Sigmoid colon (tissue), 7 donors: ENCODE results near the gene HSF4. TPM values are rescaled to one million over a fixed set of nuclear protein-coding genes. Genes with fewer than 3 reads are reported as not detected.

ENCODE experiments used
- DNase-seq: peaks from one replicate; pipeline ENCODE4 v3.0.0-alpha.2; 2019
- H3K27ac ChIP-seq, 4 donors: fragments of 200-600 bp; sonication (generic); one replicate each; pipeline ENCODE4 v1.5.1; 2016 to 2019; ENCODE audit warnings: mild to moderate bottlenecking in 1 of 4
- H3K27me3 ChIP-seq, 3 donors: fragments of 200-600 bp; sonication (generic); one replicate each; pipeline ENCODE4 v1.5.1; 2019; ENCODE audit warnings: mild to moderate bottlenecking in 1 of 3
- H3K36me3 ChIP-seq, 4 donors: fragments of 200-600 bp; sonication (generic); one replicate each; pipeline ENCODE4 v1.5.1; 2016 to 2019
- H3K4me1 ChIP-seq, 4 donors: fragments of 200-600 bp; sonication (generic); one replicate each; pipeline ENCODE4 v1.5.1; 2017 to 2019
- H3K4me3 ChIP-seq, 4 donors: fragments of 200-600 bp; sonication (generic); one replicate each; pipeline ENCODE4 v1.5.1; 2017 to 2019; ENCODE audit warnings: mild to moderate bottlenecking in 2 of 4, moderate library complexity in 1 of 4
- H3K9me3 ChIP-seq, 4 donors: fragments of 200-600 bp in 3 of 4; sonication (generic) in 3 of 4; one replicate each; pipeline versions ENCODE4 v1.5.1 to v1.6.1; 2013 to 2019
- CTCF ChIP-seq, 4 experiments: fragments of 450-650 bp in 3 of 4; fragments of 200-600 bp in 1 of 4; IDR thresholded peaks; one replicate each; pipeline ENCODE4 v1.5.1; 2016 to 2019; ENCODE audit warnings: antibody characterized with exemption in 4 of 4, mild to moderate bottlenecking in 3 of 4, moderate library complexity in 2 of 4
- EP300 ChIP-seq, 4 donors: sonication (generic); formaldehyde crosslinking; IDR thresholded peaks; one replicate each; pipeline ENCODE4 v1.6.1; 2017; ENCODE audit warnings: antibody characterized with exemption in 4 of 4
- POLR2A ChIP-seq, 2 donors: fragments of 450-650 bp; IDR thresholded peaks; one replicate each; pipeline ENCODE4 v1.6.1; 2016; ENCODE audit warnings: antibody characterized with exemption in 2 of 2, mild to moderate bottlenecking in 2 of 2, moderate library complexity in 2 of 2
- POLR2AphosphoS5 ChIP-seq, 4 donors: sonication (generic); formaldehyde crosslinking; IDR thresholded peaks; one replicate each; pipeline ENCODE4 v1.6.1; 2017; ENCODE audit warnings: antibody characterized with exemption in 4 of 4
- WGBS, 2 donors: extraction: QIAGEN DNeasy Blood & Tissue Kit; methylation state at CpG; one replicate each; pipeline ENCODE4 v1.1.7; 2013; 5-methylcytosine and 5-hydroxymethylcytosine counted together
- intact Hi-C: fragments of 100-400 bp; cut with DNase I; formaldehyde crosslinking; loops from one replicate; pipeline ENCODE4 v1.15.1; 2023
- polyA plus RNA-seq, 3 donors: library from polyadenylated mRNA; stranded (reverse); fragments of 200-250 nt; gene quantifications; one replicate each; pipeline ENCODE4 v1.2.3, GENCODE V29; 2013
- total RNA-seq, 4 donors: library from RNA; depleted of rRNA; stranded (reverse); fragments of >200 nt; gene quantifications; one replicate each; pipeline ENCODE4 v1.1.0, GENCODE V29; 2016
- donor health status: healthy with polysubstance abuse.
- donor health status: Bipolar disorder and iron deficiency.
- donor health status: healthy.

HSF4 gene
- total and polyA plus RNA-seq, 7 donors = 1.2 to 109 (median 21.2) TPM

GRCh38 chr16:67181346-67181745 lies 16.8 kb downstream of the HSF4 start:
- no peaks in the 10 kb centered on the region for H3K27me3 ChIP-seq
- TF ChIP-seq POLR2AphosphoS5 (IDR thresholded peaks at IDR 0.05) (peak in 1 of 4 donors; percentile 34), POLR2A (IDR thresholded peaks at IDR 0.05) (no peak)
- DNase-seq = peak; percentile 86
- no peak overlapping the region for H3K4me3 ChIP-seq
- H3K4me1 ChIP-seq = peaks cover 0 to 55% (median 47%) of the 10 kb centered on the region in 4 donors
- H3K27ac ChIP-seq = peak overlapping the region; percentile 36 to 66 (median 54)
- no peaks in the 10 kb centered on the region for H3K9me3 ChIP-seq
- intact Hi-C loops = no loop called here
- 68 to 91% methylated on average over 2 of the region's 2 CpGs for WGBS, 2 donors
- no peaks in the 10 kb centered on the region for H3K36me3 ChIP-seq

- no peaks in the 10 kb centered on the region for H3K9me3 ChIP-seq
- intact Hi-C loops = no loop called here
- peaks cover 0 to 54% (median 46%) of the 10 kb centered on the region in 4 donors for H3K4me1 ChIP-seq
- no peak overlapping the region for H3K4me3 ChIP-seq
- peak overlapping the region in 2 of 4 donors; percentile 50 to 66 for H3K27ac ChIP-seq
- DNase-seq = no peak
- H3K27me3 ChIP-seq = no peaks in the 10 kb centered on the region
- whole genome bisulfite sequencing, 2 donors = 89 to 90% methylated on average over 2 of the region's 2 CpGs
- no peaks in the 10 kb centered on the region for H3K36me3 ChIP-seq
- TF ChIP-seq CTCF (IDR thresholded peaks at IDR 0.05) = no peak
- TF ChIP-seq POLR2A (IDR thresholded peaks at IDR 0.05) = no peak
- TF ChIP-seq EP300 (IDR thresholded peaks at IDR 0.05) = no peak
- TF ChIP-seq POLR2AphosphoS5 (IDR thresholded peaks at IDR 0.05) = no peak
These were observed 17.7 kb downstream of the HSF4 start for GRCh38 chr16:67182288-67182687.

DNA sequence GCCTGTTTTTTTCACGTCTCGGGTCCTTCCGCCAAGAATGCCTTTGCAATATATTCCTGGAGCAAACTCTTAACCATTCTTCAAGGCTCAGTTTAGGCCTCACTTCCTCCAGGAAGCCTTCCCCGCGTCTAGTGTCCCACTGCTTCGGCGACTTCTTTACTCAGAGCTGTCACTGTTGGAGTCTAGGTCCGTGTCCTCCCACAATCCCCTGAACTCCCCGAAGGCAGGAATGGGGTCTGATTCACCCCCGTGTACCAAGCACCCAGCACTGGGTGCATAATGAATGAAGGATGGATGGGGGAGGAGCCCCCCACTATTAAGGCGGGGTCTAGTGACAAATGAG lies 18.7 kb downstream of the HSF4 start:
- no peaks in the 10 kb centered on the region for H3K9me3 ChIP-seq
- intact Hi-C loops = loop anchor here (1.0 kb wide), 1 partner anchor 62 kb away; no protein-coding TSS in a partner anchor
- DNase-seq = no peak
- WGBS, 2 donors = 4 to 6% methylated on average over 11 of the region's 11 CpGs
- peak overlapping the region; percentile 68 to 79 (median 73) for H3K4me3 ChIP-seq
- H3K27me3 ChIP-seq = no peaks in the 10 kb centered on the region
- peaks cover 0 to 44% (median 38%) of the 10 kb centered on the region in 4 donors for H3K4me1 ChIP-seq
- TF ChIP-seq POLR2AphosphoS5 (IDR thresholded peaks at IDR 0.05) (no peak), EP300 (IDR thresholded peaks at IDR 0.05) (no peak), POLR2A (IDR thresholded peaks at IDR 0.05) (no peak), CTCF (IDR thresholded peaks at IDR 0.05) (no peak)
- peak overlapping the region; percentile 91 to 96 (median 94) for H3K27ac ChIP-seq
- H3K36me3 ChIP-seq = no peaks in the 10 kb centered on the region

DNA sequence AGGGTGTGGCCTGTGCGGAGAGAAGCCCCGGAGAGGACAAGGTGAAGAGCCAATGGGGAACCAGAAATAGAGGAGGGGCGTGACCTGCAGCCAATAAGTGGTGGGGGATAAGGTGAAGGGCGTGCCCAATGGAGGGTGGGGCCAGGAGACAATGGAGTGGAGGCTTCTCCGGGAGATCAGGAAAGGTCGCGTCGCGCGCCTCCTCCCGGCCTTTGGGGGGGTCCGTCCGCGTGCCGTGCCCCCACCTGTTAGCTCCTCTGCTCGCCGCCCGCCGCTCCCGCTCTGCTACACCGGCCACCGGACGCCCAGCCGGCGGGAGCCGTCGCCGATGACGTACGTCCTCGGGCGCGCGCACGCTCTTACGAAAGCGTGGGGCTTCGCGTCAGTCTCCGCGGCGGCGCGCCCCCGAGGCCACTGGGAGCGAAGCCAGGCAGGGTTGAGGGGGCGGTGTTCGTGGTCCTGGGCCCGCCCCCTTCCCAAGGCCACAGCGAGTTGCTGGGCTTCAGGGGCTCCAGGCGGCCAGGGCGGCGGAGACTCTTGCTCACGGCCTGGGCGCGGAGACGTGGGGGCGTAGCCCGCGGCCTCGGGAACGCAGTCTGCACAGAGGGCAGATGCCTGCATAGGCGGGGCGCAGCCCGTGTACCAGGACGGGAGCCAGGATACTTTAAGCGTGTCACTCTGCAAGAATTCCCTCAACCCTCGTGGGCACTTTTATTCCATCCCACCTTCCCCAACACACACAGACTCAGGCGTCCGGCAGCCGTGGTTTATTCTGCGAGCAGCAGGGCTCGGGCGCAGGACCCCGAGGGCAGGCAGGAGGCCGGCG lies 19.3 kb downstream of the HSF4 start, which contains the start of gene MATCAP1:
Gene MATCAP1, minus strand, starts transcription at position 337 of the 826 bp plus-strand sequence. CDS start 3,353 bp downstream, outside the sequence.
- peak within 1 kb of the TSS; percentile 91 to 96 (median 94) for H3K27ac ChIP-seq
- intact Hi-C loops = loop anchor here (1.0 kb wide), 1 partner anchor 61 kb away; no protein-coding TSS in a partner anchor
- DNase-seq = peak; percentile 98
- TF ChIP-seq POLR2A (IDR thresholded peaks at IDR 0.05) (peak in 1 of 2 donors; percentile 41), POLR2AphosphoS5 (IDR thresholded peaks at IDR 0.05) (peak; percentile 45 to 83 (median 67)), EP300 (IDR thresholded peaks at IDR 0.05) (peak in 2 of 4 donors; percentile 41 to 55), CTCF (IDR thresholded peaks at IDR 0.05) (no peak)
- 0% methylated on average over 77 of the region's 77 CpGs for WGBS, 2 donors
- H3K9me3 ChIP-seq = no peaks in the 10 kb centered on the region
- no peaks in the 10 kb centered on the region for H3K27me3 ChIP-seq
- peaks cover 0 to 39% (median 32%) of the 10 kb centered on the region in 4 donors for H3K4me1 ChIP-seq
- H3K4me3 ChIP-seq = peak within 1 kb of the TSS; percentile 68 to 79 (median 73)
- no peaks in the 10 kb centered on the region for H3K36me3 ChIP-seq

DNA sequence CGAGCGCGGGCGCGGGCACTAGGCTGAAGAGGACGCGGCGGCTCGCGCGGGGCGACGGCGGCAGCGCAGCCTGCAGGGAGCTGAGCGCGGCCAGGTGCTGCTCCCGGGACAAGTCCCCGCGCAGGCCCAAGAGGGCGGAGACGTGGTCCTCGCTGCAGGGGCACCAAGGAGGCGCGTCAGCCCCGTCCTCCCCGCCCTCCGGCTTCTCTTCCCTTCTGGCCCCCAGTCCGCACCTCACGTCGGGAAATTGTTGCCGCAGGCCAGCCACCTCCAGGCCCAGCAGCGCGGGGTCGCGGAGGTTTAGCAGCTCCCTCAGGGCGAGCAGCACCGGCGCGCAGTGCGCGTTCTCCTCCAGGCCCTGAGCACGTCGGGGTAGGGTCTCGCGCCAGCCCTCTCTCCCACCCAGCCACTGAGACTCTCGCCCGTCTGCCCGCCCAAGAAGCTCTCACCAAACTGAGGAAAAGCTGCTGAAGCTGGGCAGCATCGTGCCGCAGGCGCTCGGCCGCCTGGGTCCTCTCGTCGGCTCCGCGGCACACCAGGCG lies 20.0 kb downstream of the HSF4 start:
- H3K27ac ChIP-seq = peak overlapping the region; percentile 91 to 96 (median 94)
- TF ChIP-seq POLR2AphosphoS5 (IDR thresholded peaks at IDR 0.05) (no peak), POLR2A (IDR thresholded peaks at IDR 0.05) (no peak), EP300 (IDR thresholded peaks at IDR 0.05) (no peak), CTCF (IDR thresholded peaks at IDR 0.05) (no peak)
- peaks cover 0 to 38% (median 31%) of the 10 kb centered on the region in 4 donors for H3K4me1 ChIP-seq
- WGBS, 2 donors = 6 to 8% methylated on average over 59 of the region's 59 CpGs
- intact Hi-C loops = no loop called here
- H3K36me3 ChIP-seq = no peaks in the 10 kb centered on the region
- peak overlapping the region; percentile 68 to 79 (median 73) for H3K4me3 ChIP-seq
- H3K27me3 ChIP-seq = no peaks in the 10 kb centered on the region
- no peaks in the 10 kb centered on the region for H3K9me3 ChIP-seq
- DNase-seq = no peak
